C4-2B (cell line): ENCODE data around the gene FBXL13.

Experiments
- CTCF ChIP-seq: fragments of 450-650 bp; conservative IDR thresholded peaks from 2 replicates; pipeline ENCODE4 v1.5.1; 2017; ENCODE audit warnings: mild to moderate bottlenecking
- ZFX ChIP-seq: fragments of 450-650 bp; IDR thresholded peaks from 2 replicates; pipeline ENCODE4 v1.6.1; 2017

GRCh38 chr7:102966465-102966864 is 108.1 kb downstream of the FBXL13 start:
- TF ChIP-seq CTCF (no peak), ZFX (no peak)
